HUES64 (cell line): Measurements from ENCODE around the gene MEG3.

Experiments used
- H3K27ac ChIP-seq: 2 replicates; pipeline ENCODE4 v1.7.0; 2013; ENCODE audit warnings: low read depth, low read length, inconsistent platforms
- H3K27me3 ChIP-seq: 2 replicates; pipeline ENCODE4 v1.6.1; 2013; ENCODE audit warnings: mild to moderate bottlenecking, low read length; ENCODE audit not compliant: insufficient read depth
- H3K36me3 ChIP-seq: 2 replicates; pipeline ENCODE4 v1.6.1; 2013; ENCODE audit warnings: mild to moderate bottlenecking, low read length; ENCODE audit not compliant: insufficient read depth
- H3K4me1 ChIP-seq: 2 replicates; pipeline ENCODE4 v1.6.1; 2013; ENCODE audit warnings: mild to moderate bottlenecking, low read length, moderate library complexity; ENCODE audit not compliant: insufficient read depth
- H3K4me3 ChIP-seq: 2 replicates; pipeline ENCODE4 v1.5.1; 2013; ENCODE audit warnings: mild to moderate bottlenecking, low read length, moderate library complexity
- H3K9ac ChIP-seq: 2 replicates; pipeline ENCODE4 v1.6.1; 2013; ENCODE audit warnings: mild to moderate bottlenecking, low read depth, low read length
- H3K9me3 ChIP-seq: 2 replicates; pipeline ENCODE4 v1.6.1; 2013; ENCODE audit warnings: low read depth, low read length; ENCODE audit not compliant: insufficient read depth
- WGBS: fragments of 150-250, 120-280 bp; methylation state at CpG from one replicate; pipeline ENCODE4 v1.1.7; 2013; ENCODE audit warnings: missing lambda C conversion rate; 5-methylcytosine and 5-hydroxymethylcytosine counted together

The MEG3 gene

DNA sequence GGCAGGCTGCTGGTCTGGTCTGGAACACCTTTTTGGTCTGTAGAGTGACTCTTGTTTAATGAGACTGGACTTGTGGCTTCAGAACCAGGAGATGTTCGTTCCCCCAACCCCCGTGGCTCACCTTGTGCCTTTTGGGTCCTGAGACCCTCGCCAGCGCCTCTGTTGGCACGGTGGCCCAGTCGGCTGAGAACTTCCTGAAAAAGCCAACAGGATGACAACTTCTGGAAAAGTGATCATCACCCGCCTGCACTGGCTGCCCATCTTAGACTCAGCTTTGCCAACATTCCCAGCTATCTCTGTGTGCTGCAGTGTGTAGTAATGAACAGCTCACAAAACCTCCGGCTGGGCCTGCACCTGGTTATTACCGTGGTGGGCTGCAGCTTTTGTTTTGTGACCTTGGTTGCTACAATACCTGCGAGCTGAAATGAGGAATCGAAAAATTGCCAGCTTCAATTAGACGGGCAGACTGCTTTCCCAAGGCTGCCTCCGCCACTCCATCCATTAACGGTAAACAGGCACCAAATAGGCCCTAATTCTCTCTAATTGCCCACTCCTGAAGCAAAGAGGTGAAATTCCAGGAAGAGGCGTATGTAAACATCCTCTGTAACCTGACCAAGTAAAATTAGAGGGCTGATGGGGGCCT is 16.0 kb downstream of the MEG3 start:
- no peaks in the 10 kb centered on the region for H3K9me3 ChIP-seq
- 92% methylated on average over 15 of the region's 15 CpGs for WGBS
- no peaks in the 10 kb centered on the region for H3K36me3 ChIP-seq
- no peaks in the 10 kb centered on the region; the same call in 1 of the 2 replicates for H3K27me3 ChIP-seq
- peaks cover 39% of the 10 kb centered on the region for H3K4me1 ChIP-seq
- no peak overlapping the region for H3K27ac ChIP-seq
- no peak overlapping the region for H3K4me3 ChIP-seq
- H3K9ac ChIP-seq = no peak overlapping the region

DNA sequence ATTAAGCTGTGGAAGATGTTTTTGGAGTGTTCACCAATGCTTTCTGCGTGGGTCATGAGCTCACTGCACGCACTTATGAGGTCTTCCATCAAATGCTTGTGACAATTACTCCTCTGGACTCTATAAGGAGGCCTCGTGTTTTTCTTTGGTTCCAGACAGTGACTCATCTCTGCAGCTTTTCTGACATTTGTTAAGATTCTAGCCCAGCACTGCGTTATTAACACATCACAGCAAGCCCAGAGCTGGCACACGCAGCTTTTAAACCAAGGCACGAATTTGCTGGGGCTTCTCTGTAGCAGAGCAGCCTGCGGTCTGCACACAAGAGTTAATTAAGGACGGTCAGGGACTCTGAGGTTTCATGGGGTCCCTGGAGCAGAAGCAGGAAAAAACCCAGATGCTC is 16.9 kb downstream of the MEG3 start:
- no peaks in the 10 kb centered on the region; the same call in 1 of the 2 replicates for H3K27me3 ChIP-seq

GRCh38 chr14:100844082-100844408 is 18.1 kb downstream of the MEG3 start:
- Histone ChIP-seq H3K9ac (no peak overlapping the region), H3K27ac (no peak overlapping the region), H3K9me3 (no peaks in the 10 kb centered on the region), H3K4me3 (no peak overlapping the region), H3K27me3 (no peaks in the 10 kb centered on the region; the same call in 1 of the 2 replicates), H3K4me1 (peaks cover 35% of the 10 kb centered on the region), H3K36me3 (no peaks in the 10 kb centered on the region)
- 96% methylated on average over 4 of the region's 4 CpGs for WGBS

More for the DNA sequence above, 16.9 kb downstream of the MEG3 start:
- Histone ChIP-seq H3K27ac (no peak overlapping the region), H3K9me3 (no peaks in the 10 kb centered on the region), H3K36me3 (no peaks in the 10 kb centered on the region), H3K4me1 (peaks cover 39% of the 10 kb centered on the region), H3K4me3 (no peak overlapping the region), H3K9ac (no peak overlapping the region)
- 70% methylated on average over 8 of the region's 8 CpGs for WGBS

GRCh38 chr14:100844421-100844820 is 18.5 kb downstream of the MEG3 start:
- H3K27me3 ChIP-seq = no peaks in the 10 kb centered on the region; the same call in 1 of the 2 replicates
- no peaks in the 10 kb centered on the region for H3K36me3 ChIP-seq
- H3K4me1 ChIP-seq = peaks cover 31% of the 10 kb centered on the region
- H3K27ac ChIP-seq = no peak overlapping the region
- H3K9ac ChIP-seq = no peak overlapping the region
- no peaks in the 10 kb centered on the region for H3K9me3 ChIP-seq
- no peak overlapping the region for H3K4me3 ChIP-seq
- WGBS = 88% methylated on average over 9 of the region's 9 CpGs

DNA sequence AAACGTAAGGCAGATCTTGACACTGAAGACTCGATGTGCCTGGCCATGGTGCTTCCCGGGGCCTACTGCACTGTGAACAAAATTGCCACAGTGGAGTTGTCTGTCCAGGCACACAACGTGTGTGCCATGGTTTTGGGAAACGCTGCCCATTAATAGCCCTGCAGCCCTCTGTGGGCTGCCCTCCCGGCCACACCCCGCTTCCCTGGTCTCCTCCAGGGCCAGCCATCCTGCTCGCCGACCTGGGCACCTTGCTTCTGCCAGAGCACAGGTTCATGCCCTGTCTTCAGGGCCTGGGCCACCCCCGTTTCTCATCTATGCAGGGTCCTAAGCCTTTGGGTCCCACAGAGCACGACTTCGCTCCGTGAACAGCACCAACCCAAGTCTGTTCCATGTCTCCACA is 18.9 kb downstream of the MEG3 start:
- Histone ChIP-seq H3K4me3 (no peak overlapping the region), H3K4me1 (peaks cover 27% of the 10 kb centered on the region), H3K27me3 (no peaks in the 10 kb centered on the region; the same call in 1 of the 2 replicates), H3K9me3 (no peaks in the 10 kb centered on the region), H3K9ac (no peak overlapping the region), H3K36me3 (no peaks in the 10 kb centered on the region), H3K27ac (no peak overlapping the region)
- 92% methylated on average over 13 of the region's 13 CpGs for WGBS

- Histone ChIP-seq H3K9ac (no peak overlapping the region), H3K4me1 (peaks cover 22% of the 10 kb centered on the region), H3K9me3 (no peaks in the 10 kb centered on the region), H3K36me3 (no peaks in the 10 kb centered on the region), H3K4me3 (no peak overlapping the region), H3K27me3 (no peaks in the 10 kb centered on the region), H3K27ac (no peak overlapping the region)
- 93% methylated on average over 17 of the region's 17 CpGs for WGBS
These were observed 19.4 kb downstream of the MEG3 start for GRCh38 chr14:100845341-100845740.

- Histone ChIP-seq H3K36me3 (no peaks in the 10 kb centered on the region), H3K9me3 (no peaks in the 10 kb centered on the region)
These were observed 20.5 kb downstream of the MEG3 start for GRCh38 chr14:100846309-100846859.

DNA sequence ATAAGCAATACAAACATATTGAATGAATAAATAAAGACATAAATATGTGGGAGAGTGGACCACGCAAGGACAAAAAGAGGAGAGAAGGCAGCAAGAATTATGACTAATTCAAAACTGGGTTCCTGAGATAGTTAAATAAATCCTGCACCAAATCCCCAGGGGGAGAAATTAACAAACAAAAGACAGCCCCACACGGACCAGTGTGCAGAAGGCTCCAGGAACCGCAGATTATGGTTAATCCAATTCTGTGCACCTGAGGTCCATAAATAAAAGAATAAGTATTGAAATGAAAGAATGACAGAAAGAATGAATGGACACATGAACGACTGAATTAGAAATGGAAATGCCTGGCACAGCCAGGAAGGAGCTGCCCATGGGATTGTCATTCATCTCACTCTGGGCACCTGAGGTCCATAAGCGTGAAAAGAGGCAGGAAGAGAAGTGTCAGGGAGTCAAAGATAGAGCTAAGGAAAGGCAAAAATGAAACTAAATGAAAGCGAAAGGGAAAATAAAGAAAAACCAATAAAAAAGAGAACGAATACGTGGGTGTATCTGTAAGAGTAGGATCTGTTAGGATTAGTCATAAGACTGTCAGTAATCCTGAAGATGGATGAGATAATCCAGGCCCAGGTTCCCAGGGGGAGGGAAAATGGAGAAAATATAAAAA is 23.3 kb downstream of the MEG3 start:
- H3K9me3 ChIP-seq = no peaks in the 10 kb centered on the region
- H3K27ac ChIP-seq = no peak overlapping the region
- H3K4me1 ChIP-seq = no peaks in the 10 kb centered on the region
- 86% methylated on average over 7 of the region's 8 CpGs for WGBS
- H3K9ac ChIP-seq = no peak overlapping the region
- H3K27me3 ChIP-seq = no peaks in the 10 kb centered on the region
- H3K4me3 ChIP-seq = no peak overlapping the region
- H3K36me3 ChIP-seq = no peaks in the 10 kb centered on the region

More at GRCh38 chr14:100846309-100846859, 20.5 kb downstream of the MEG3 start:
- Histone ChIP-seq H3K27me3 (no peaks in the 10 kb centered on the region), H3K9ac (no peak overlapping the region), H3K4me3 (no peak overlapping the region), H3K27ac (no peak overlapping the region), H3K4me1 (peaks cover 16% of the 10 kb centered on the region)
- 97% methylated on average over 8 of the region's 8 CpGs for WGBS

DNA sequence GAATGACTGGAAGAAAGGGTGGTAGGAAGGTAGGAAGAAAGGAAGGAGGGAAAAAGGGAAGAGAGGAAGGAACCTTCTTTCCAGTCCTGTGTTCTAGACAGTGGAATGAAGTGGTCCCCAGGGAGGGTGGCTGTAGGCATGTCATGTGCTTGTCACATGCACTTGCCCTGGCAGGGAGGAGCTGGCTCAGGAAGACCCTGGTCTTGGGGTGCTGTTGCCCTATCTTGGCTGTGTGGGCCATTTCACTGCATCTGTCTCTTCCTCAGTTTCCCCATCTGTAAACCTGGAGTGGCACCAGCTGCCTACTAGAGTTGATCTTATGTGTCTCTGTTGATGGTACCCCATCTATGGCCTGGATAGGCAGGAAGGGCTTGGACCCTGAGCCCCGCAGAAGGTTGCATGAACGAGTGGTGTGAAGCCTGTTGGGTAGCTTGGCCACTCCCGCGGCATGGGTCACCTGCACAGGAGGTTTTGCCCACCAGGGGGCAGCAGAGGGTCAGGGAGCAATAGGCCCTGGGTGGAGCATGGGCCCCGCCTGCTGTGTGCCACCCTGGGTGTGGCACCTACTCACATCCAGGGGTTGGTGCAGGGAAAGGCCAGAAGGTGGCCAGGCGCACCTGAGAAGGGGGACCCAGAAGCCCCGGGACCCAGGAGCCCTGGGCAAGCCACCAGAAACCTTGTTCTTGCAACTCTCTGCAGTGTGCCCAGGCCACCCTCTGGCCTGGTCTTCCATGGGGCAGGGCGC is 25.1 kb downstream of the MEG3 start:
- Histone ChIP-seq H3K4me3 (no peak overlapping the region), H3K36me3 (no peaks in the 10 kb centered on the region), H3K27ac (no peak overlapping the region), H3K9me3 (no peaks in the 10 kb centered on the region), H3K27me3 (no peaks in the 10 kb centered on the region), H3K4me1 (no peaks in the 10 kb centered on the region), H3K9ac (no peak overlapping the region)
- WGBS = 83% methylated on average over 8 of the region's 8 CpGs

DNA sequence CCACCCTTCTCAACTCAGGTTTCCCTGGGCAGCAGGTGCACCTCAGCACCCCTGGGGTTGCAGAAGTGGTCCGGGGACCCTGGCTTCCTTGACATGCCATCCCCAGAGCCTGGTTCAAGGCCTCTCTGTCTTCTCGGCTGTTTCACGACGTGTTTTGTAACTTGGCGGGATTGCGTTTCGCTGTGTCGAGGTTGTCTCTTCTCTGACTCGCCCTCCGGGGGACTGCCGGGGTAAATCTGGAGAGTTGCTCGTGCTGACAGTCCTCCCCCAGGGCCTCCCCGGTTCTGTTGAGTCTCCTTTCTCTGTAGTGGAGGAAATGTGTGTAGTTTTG is 25.6 kb downstream of the MEG3 start:
- H3K4me1 ChIP-seq = no peaks in the 10 kb centered on the region
- H3K27me3 ChIP-seq = no peaks in the 10 kb centered on the region
- WGBS = 93% methylated on average over 13 of the region's 13 CpGs
- no peaks in the 10 kb centered on the region for H3K36me3 ChIP-seq
- H3K9me3 ChIP-seq = no peaks in the 10 kb centered on the region
- H3K27ac ChIP-seq = no peak overlapping the region
- no peak overlapping the region for H3K9ac ChIP-seq
- H3K4me3 ChIP-seq = no peak overlapping the region

- Histone ChIP-seq H3K9me3 (no peaks in the 10 kb centered on the region), H3K4me1 (no peaks in the 10 kb centered on the region), H3K36me3 (no peaks in the 10 kb centered on the region), H3K4me3 (no peak overlapping the region), H3K27me3 (no peaks in the 10 kb centered on the region), H3K27ac (no peak overlapping the region), H3K9ac (no peak overlapping the region)
- WGBS = 93% methylated on average over 14 of the region's 14 CpGs
These were observed 26.2 kb downstream of the MEG3 start for GRCh38 chr14:100851946-100852620.
